Endometrial microvascular endothelial cells (primary cell): ENCODE data around the gene SLC35A2. TPM values are rescaled to one million over a fixed set of nuclear protein-coding genes. Genes with fewer than 3 reads are reported as not detected.

Experiments
- in situ Hi-C: cut with HindIII; loops from 2 replicates; pipeline ENCODE4 v1.10.0; 2017; ENCODE audit warnings: low sequenced_read_pairs, low pct_unique_long_range_greater_than_20kb; ENCODE audit errors: inconsistent ontology term
- total RNA-seq: library from RNA; depleted of rRNA; stranded (reverse); fragments of >200 nt; gene quantifications from one replicate; pipeline ENCODE4 v1.2.3, GENCODE V29; 2015; ENCODE audit errors: inconsistent ontology term

SLC35A2 gene
- 27.4 TPM for total RNA-seq

DNA sequence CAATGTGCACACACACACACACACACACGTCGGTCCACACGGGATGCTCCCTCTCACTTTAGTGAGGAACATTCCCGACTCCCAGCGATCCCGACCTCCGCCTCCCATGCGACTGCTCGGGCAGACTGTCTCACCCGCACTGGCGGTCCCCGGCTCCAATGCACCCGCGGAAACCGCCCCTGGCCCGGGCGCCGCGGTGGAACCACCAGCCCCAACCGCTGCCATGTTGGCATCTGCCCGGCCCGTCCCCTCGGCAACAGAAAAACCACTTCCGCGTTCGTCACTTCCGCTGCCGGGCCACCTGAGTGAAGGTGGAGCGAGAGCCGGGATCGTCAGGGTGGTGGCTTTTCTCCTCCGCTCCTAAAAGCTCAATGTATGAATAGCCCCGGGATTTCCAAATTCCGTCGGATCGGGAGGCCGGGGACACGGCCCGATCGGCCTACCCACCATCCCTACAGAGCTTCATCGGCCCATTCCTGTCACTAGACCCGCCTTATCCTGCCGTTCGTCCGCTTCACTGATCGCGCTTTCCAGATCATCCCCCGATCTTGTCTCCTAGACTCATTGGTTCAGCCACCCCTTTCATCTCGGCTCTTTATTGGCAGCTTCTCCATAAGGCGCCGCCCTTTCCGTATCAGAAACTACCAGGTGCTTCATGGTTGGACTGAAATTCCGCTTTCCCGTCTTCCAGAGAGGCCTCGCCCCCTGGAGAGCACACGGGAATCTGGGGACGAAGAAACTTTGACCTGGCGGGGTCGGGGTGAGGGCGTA is at the start of gene SLC35A2:
Gene SLC35A2 (minus strand): TSS at position 235 of the 771 bp plus-strand sequence. CDS start 10 bp downstream, at position 225.
- in situ Hi-C loops = no loop called here

DNA sequence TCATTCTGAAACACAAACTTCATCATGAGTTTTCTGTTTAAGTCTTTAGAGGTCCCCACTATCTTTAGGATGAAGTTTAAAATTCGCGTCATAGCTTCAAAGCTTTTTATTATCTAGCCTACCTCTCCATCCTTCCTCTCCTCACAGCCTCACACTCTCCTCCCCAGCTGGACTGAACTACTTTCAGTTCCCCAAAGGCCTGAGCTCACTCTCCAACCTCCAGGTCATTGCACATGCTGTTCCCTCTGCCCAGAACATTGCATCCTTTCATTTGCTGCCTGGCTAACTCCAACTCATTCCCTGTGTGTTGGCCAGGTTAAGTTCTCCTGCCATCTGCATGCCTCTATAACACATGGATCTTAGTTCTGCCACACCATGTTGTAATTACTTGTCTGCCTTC is 48.8 kb upstream of the SLC35A2 start:
- in situ Hi-C loops = no loop called here

DNA sequence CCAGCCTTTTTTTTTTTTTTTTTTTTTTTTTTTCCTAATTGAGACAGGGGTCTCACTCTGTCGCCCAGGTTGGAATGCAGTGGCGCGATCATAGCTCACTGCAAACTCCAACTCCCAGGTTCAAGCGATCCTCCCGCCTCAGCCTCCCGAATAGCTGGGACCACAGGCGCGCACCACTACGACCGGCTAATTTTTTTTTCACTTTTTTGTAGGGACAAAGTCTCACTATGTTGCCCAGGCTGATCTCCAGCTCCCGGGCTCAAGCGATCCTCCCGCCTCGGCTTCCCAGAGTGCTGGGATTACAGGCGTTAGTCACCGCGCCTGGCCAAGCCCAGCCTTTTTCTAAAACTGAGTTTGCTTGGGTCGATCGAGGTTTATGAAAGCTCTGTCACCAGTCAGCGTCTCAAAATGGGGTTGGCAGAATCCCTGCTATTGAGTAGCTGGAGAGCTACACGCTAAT is 47.2 kb upstream of the SLC35A2 start:
- in situ Hi-C loops = no loop called here

DNA sequence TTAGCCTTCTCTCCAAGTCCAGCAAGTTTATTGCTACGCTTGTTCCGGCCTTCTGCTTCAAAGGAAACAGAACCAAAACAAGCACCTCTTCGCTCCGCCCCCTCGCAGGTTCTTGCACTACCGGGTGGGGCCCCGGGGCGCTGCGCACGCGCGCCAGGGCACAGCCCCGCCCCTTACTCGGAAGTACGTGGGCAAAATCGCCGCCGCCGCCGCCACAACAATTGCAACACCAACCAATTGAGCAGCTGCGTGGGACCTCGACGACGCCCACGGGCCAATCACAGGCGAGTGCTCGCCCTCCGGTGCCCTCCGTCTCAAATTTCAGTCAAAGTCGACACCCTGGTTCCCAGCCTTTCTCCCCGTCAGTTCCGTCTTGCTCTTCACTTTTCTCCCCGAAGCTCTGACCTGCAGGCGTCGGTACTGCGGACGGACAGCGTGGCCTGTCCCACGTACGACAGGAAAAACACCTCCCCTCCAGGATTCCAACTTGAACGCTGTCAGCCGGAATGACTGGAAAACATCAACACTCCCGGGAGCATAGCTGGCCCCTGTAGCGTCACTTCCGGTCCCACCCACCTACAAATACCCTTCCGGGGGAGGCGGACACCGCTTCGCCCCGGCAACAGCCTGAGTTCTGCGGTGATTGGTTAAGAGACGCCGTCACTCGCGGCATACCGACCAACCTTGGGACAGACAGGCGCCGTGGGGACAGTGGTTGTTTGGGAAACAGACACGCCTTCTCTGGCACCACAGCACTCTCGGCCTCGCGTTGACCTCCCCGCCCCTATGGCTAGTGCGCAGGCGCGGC is 46.6 kb upstream of the SLC35A2 start:
- in situ Hi-C loops = no loop called here

DNA sequence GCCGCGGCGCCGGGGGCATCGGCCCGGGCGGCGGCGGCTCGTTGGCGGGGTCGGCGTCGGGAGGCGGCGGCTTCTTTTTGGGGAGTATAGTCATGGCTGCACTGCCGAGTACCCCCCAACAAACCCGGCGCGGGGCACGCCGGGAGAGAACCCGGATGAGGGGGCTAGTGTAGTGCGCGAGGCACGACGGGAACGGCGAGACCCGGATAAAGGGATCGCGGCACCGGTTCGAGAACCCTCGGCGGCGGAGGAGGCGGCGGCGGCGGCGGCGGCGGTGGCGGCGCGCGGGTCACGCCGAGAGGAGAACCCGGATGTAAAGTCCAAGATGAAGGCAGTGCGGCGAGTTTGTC is 46.0 kb upstream of the SLC35A2 start, which contains the start of gene OTUD5:
Gene OTUD5 (minus strand): TSS at position 131 of the 350 bp plus-strand sequence. CDS start 37 bp downstream, at position 94.
- in situ Hi-C loops = no loop called here

DNA sequence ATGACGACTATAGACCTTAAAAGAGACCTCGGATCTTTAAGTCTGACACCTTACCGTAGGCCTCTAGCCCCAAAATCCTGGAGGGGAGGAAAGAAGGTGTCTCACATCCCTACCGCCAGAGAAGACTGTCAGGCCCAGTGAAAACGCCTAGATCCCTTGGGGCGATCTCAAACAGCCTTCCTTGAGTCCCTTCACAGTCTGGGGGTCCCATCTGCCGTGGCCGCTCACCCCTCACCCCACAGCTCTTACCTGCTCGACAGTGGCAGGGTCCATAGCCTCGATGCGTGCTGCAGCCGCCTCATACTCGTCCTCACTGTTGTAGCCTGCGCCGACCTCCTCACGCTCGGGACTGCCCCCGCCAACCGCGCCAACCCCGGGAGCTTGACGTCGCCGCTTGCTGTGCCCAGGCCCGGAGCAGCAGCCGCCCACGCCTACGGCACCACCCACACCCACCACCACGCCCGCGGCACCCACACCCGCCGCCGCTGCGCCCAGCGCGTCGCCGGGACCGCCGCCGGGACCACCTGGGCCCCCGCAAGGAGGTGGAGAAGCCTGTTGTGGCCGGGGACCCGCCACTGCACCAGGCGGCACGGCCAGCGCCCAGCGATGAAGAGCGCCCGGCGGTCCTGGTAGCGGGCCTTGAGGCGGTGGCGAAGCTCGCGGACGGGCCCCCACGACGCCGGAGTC is 45.4 kb upstream of the SLC35A2 start:
- in situ Hi-C loops = no loop called here

DNA sequence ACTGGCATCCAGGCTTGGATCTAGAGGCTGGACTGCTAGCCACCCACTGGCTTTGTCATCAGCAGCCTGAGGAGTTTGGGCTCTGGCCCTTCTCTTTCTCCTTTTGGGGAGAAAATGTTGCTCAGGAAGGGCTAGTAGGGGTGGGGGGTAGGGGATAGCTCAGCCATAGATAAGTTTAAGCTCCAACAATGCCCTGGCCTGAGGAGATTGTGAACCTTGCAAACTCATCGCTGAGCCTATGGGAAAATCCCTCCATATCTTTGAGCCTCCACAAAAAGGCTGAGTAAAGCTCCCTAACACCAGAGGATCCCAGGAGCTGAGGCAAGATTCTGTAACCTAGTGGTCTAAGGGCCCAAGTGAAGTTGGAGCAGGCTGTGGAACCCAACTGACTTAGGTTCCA is 37.1 kb upstream of the SLC35A2 start:
- in situ Hi-C loops = no loop called here

DNA sequence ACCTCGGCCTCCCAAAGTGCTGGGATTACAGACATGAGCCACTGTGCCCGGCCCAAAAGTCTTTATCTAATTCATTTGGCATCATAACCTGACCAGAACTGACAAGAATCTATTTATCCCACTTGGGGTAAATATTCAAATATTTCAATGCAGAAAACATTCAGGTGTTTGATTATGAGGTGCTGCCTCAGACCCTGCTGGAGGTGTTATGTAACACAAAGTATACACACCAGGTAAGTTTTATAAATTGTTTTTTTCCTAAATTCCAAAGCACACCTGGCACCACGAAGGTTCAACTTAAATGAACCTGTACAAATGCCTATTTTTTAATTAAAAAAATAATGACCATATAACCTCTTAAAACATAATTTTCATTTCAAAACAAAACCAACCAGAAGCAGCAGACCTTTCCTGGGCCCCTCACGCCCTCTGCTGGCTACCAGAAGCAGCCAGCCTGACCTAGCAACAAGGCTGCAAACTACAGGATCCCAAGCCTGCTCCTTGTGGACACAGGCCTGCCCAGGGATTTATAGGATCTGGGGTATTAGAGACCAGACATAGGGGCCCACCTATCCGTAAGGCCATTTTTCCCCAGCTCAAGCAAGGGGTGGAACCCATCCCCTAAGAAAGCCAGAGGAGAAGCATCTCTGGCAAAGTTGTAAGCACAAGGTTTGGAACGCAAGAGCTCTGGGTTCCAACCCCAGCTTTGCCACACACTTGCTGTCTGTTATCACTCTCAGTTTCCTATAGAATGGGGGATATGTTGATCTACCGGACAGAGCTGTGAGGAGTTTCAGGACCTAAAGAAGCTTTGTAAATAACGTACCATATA is 34.3 kb upstream of the SLC35A2 start:
- in situ Hi-C loops = no loop called here

DNA sequence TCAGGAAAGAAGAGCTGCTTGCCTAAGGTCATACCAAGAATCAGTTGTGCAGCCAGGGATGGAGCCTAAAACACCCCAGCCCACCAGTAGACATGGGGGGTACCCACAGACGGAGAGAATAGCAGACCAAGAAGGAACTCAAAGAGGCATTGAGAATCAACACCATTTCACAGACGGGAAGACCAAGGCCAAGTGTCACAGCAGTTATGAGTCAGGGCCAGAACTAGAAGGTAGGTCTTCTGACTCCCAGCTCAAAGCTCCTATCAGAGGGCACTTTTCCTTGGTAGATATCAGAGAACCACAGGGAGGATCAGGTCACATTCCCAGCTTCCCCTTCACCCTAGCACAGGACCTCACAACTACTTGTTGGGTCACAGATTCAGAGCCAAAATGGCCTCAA is 31.4 kb upstream of the SLC35A2 start:
- in situ Hi-C loops = no loop called here

DNA sequence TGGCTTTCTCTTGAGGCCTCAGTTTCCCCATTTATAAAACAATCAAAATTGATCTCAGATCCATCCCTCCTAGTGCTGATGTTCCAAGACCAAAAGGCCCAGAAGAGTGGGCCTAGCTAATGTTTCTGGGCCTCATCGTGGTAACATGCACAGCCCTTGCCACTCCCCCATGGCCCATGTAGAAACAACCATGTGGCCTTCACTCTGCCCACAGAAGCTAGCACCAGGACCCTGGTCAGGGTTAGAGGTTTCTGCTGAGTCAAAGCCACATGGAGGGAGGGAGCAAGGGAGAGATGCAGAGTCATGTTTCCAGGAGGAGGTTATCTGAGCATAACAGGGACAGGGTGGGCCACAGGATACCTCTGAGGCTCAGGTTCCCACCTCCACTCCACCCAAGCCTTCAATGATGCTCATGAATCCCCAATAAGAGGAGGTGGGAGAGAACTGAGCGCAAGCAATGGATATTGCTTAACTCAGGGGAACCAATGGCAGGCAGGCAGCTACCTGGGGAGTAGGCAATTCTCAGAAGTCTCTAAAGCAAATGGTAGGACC is 29.0 kb upstream of the SLC35A2 start:
- in situ Hi-C loops = no loop called here

DNA sequence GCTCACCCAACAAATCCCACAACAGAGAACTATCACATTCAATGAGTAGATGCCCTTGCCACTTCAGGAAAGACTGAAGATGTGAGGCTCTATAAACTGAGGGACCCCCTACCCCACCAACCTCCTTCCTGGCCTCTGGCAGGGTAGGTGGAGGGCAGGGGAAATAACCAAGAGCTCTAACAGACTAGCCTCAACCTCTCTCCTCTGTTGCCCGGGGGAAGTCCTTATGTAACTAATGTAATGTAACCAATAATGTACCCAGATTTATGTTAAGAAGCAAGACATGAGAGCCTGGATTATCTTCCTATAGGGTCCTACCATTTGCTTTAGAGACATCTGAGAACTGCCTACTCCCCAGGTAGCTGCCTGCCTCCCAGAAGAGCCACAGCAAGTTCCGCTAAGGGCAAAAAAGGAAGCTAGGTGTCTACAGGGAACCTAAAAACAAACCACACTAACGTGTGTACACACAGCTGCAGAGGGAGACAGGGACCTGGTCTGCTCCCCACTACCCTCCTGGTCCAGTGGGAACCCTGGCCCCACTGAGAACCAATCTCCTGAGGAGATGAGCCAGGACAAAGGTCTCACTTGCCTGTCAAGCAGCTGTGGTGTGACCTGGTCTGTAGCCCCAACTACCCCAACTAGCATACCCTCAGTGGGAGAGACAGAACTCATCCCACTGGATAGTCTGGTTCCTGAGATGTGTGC is 28.2 kb upstream of the SLC35A2 start:
- in situ Hi-C loops = no loop called here

DNA sequence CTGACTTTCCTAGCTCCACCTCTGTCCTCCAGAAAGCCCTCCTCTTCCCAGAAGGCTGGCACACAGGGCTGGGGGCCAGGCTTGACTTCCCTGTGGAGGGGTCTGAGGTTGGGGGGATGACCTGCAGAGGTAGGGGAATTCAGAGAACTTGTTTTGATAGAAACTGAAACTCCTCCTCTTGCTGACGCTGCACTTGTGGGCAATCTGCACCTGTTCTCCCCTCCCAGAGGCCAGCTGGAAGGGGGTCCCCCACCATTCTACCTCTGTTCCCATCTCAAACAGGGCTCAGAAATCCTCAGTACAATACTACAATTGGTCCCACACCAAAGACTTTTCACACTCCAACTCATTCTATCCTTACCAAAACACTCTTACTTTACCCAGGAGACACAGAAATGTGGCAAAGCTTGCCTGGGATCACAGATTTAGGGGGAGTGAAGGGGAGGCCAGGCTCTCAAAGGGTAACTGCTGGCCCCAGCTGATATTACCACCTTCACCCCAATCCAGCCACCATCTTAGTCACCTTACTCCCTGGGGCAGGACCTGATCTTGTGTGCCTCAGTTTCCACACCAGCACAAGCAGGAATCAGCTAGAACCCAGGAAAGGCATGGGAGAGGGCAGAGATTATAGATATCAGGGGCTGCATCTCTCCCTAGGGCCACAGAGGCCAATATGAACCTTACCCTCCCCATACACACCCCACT is 27.4 kb upstream of the SLC35A2 start:
- in situ Hi-C loops = no loop called here

DNA sequence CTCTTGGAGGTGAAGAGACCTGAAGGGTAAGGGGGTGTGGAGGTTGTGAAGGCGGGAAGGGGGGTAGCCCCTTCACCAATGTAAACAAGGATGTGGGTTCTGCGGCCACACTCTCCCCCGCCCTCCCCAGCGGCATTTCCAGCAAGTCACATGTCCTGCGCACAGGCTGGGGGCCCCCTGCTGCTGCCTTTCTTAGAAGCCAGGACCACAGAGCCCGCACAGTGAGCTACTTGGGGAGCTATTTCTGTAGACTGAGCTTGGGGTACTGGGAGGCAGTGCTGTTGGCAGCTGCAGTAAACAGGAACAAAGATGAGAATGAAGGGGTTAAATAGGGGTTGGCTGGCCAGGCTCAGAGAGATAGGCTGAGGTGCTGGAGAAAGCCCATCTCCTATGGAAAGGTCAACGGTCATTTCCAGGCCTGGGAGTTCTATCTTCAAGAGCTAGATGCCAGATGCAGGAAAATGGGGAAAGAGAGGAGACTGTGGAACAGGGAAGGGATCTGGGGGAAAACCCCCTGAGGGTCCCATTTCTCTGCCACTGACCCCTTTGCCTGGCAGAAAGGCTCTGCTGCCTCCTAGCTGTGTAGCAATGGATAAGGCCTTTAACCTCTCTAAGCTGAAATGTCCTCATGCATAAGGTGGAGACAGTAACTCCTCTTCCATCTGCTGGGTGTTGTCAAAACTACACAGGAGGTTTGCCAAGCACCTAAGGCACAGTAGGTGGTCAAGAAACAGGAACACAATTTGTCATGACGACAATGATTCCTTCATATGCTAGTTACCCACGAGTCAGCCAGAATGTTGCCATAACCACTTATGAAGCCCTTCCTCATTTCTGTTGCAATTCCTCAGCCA is 25.8 kb upstream of the SLC35A2 start:
- in situ Hi-C loops = no loop called here

DNA sequence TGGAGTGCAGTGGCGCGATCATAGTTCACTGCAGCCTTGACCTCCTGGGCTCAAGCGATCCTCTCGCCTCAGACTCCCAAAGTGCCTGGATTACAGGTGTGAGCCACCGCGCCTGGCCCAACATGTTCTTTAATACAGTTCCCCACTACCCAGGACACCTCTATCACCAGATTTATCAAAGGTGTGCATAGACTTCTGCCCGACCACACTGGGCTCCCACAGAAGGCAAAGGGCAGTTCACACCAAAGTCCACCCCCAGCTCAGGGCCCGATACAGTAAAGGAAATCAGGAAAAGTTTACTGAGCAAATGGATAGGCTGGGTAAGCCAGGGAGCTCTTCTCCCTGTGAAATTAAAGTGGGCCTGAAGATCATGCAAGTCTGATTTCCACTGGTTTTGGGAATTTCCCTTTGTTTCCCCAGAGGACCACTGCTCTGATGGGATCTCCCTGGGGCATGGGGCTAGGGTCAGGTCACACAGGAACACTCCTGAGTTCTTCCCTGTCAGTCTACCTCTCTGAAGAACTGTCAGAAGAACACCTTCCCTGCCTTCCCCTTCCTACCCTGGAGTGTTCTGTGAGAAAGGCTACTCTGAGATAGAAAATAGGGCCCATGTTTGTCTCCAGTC is 25.1 kb upstream of the SLC35A2 start:
- in situ Hi-C loops = no loop called here

DNA sequence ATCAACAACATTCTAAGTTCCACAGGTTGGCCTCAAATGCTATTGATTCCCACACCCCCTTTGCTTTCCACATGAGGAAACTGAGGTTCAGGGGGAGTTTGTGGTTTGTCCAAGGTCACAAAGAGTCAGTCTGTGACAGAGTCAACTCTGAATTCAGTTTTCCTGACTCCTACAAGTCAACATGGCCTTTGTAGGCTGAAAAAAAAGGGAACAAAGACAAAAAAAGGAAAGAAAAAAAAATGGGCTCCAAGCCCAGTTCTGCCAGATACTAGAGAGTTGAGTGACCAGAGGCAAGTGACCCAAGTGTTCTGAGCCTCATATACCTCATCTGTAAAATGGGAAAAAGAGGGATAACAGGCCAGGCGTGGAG is 23.8 kb upstream of the SLC35A2 start:
- in situ Hi-C loops = no loop called here
